Neutrophil (primary cell): ENCODE results near the gene MELK.

ENCODE experiments used
- H3K27ac ChIP-seq: fragments of 200-600 bp; sonication (generic); 2 replicates; pipeline ENCODE4 v1.5.1; 2016; ENCODE audit warnings: mild to moderate bottlenecking, moderate library complexity
- H3K27me3 ChIP-seq: fragments of 200-600 bp; sonication (generic); 2 replicates; pipeline ENCODE4 v1.6.0; 2016; ENCODE audit warnings: mild to moderate bottlenecking
- H3K36me3 ChIP-seq: fragments of 200-600 bp; sonication (generic); 2 replicates; pipeline ENCODE4 v1.5.1; 2017
- H3K4me1 ChIP-seq, 2 experiments: fragments of 200-600 bp in 1 of 2; sonication (generic) in 1 of 2; 1 replicate in 1 of 2; 2 replicates in 1 of 2; pipeline versions ENCODE4 v1.5.1 to v1.6.1; 2013 to 2016; ENCODE audit warnings: low read depth in 1 of 2, low read length in 1 of 2, mild to moderate bottlenecking in 1 of 2, moderate library complexity in 1 of 2; ENCODE audit not compliant: control insufficient read depth in 1 of 2, insufficient read depth in 1 of 2
- H3K4me3 ChIP-seq, 2 experiments: fragments of 200-600 bp in 1 of 2; sonication (generic) in 1 of 2; 1 replicate in 1 of 2; 2 replicates in 1 of 2; pipeline ENCODE4 v1.5.1; 2013 to 2016; ENCODE audit warnings: low read depth in 1 of 2, low read length in 1 of 2, mild to moderate bottlenecking in 1 of 2, moderate library complexity in 1 of 2
- H3K9me3 ChIP-seq: fragments of 200-600 bp; sonication (generic); 2 replicates; pipeline ENCODE4 v1.5.1; 2016
- TF ChIP-seq, protein P1 (sequence below): fragments of 200-600 bp; sonication (generic); IDR thresholded peaks from 2 replicates; pipeline ENCODE4 v1.5.1; 2016; ENCODE audit warnings: antibody characterized with exemption

MELK gene

DNA sequence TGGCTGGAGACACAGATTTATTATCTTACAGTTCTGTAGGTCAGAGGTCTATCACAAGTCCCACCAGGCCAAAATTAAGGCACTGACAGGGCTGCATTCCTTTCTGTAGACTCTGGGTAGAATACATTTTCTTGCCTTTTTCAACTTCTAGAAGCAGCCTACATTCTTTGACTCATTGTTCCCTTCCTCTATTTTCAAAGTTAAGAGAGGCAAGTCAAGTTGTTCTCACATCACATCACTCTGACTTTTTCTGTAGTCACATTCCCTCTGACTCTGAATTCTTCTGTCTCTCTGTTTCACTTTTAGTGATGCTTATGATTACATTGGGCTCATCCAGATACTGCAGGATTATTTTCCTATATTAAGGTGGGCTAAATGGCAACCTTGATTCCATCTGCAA, 119.0 kb downstream of the MELK start:
- peaks cover 6% of the 10 kb centered on the region for H3K27me3 ChIP-seq
- H3K9me3 ChIP-seq, result no peaks in the 10 kb centered on the region
- H3K36me3 ChIP-seq, result no peaks in the 10 kb centered on the region
- TF ChIP-seq, protein P1, sequence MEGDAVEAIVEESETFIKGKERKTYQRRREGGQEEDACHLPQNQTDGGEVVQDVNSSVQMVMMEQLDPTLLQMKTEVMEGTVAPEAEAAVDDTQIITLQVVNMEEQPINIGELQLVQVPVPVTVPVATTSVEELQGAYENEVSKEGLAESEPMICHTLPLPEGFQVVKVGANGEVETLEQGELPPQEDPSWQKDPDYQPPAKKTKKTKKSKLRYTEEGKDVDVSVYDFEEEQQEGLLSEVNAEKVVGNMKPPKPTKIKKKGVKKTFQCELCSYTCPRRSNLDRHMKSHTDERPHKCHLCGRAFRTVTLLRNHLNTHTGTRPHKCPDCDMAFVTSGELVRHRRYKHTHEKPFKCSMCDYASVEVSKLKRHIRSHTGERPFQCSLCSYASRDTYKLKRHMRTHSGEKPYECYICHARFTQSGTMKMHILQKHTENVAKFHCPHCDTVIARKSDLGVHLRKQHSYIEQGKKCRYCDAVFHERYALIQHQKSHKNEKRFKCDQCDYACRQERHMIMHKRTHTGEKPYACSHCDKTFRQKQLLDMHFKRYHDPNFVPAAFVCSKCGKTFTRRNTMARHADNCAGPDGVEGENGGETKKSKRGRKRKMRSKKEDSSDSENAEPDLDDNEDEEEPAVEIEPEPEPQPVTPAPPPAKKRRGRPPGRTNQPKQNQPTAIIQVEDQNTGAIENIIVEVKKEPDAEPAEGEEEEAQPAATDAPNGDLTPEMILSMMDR, result no peak
- H3K4me1 ChIP-seq, result no peaks in the 10 kb centered on the region
- no peak overlapping the region for H3K27ac ChIP-seq
- H3K4me3 ChIP-seq, result no peak overlapping the region

GRCh38 chr9:36698984-36699383, 126.3 kb downstream of the MELK start:
- no peaks in the 10 kb centered on the region for H3K36me3 ChIP-seq
- TF ChIP-seq, protein P1, result no peak

GRCh38 chr9:36704148-36704547, 131.5 kb downstream of the MELK start:
- H3K36me3 ChIP-seq, result no peaks in the 10 kb centered on the region
- H3K4me1 ChIP-seq, result no peaks in the 10 kb centered on the region
- H3K27ac ChIP-seq, result no peak overlapping the region
- TF ChIP-seq, protein P1, result no peak
- H3K4me3 ChIP-seq, result no peak overlapping the region
- no peaks in the 10 kb centered on the region for H3K9me3 ChIP-seq
- H3K27me3 ChIP-seq, result peaks cover 8% of the 10 kb centered on the region

More at GRCh38 chr9:36698984-36699383, 126.3 kb downstream of the MELK start:
- Histone ChIP-seq H3K27ac (no peak overlapping the region), H3K27me3 (peaks cover 8% of the 10 kb centered on the region), H3K9me3 (no peaks in the 10 kb centered on the region), H3K4me1 (no peaks in the 10 kb centered on the region), H3K4me3 (no peak overlapping the region)

DNA sequence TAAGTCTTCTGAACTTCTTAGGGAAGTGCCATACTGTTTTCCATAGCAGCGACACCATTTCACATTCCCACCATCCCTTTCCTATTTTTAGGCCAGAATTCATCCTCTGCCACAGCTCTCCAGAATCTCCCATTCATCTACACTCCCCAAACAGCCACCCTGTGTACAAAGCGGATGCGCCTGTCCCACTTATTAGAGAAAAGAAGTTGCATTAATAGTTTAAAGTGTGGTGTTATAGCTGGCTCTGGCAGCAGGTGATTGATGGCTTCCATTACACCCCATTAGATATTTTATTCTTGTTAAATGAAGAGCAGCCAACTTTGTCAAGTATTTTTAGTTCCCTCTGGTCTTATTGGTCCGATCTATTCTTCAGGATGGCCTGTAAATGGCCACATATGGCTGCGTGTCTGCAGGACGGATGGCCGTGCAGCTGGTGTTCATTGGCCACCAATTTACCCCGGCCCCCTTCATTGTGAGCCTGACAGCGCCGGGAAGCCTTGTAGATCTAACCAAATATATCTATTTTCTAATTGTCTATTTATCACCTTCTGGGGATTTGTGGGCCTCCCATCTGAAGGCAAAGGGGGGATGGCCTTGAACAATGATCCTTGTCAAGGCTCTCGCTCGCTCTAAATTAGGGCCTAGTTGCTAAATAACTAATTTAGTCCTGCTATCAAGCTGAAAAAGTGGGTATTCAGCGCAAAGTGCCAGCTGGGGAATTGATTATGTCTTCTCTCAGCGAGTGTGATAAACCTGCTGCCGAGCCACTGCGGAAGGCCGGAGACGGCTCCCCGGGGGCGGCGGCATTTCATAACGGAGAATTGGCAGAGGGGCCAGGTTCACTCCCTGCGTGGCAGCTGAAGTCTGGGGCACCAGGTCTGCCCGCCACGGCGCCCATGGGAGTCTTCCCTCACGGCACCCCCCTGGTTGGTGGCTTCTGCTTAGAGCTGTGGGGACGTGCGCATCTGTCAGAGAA, 141.1 kb downstream of the MELK start:
- Histone ChIP-seq H3K4me3 (no peak overlapping the region), H3K9me3 (no peaks in the 10 kb centered on the region), H3K4me1 (no peaks in the 10 kb centered on the region), H3K27me3 (no peaks in the 10 kb centered on the region), H3K27ac (no peak overlapping the region), H3K36me3 (no peaks in the 10 kb centered on the region)
- TF ChIP-seq, protein P1, result no peak

DNA sequence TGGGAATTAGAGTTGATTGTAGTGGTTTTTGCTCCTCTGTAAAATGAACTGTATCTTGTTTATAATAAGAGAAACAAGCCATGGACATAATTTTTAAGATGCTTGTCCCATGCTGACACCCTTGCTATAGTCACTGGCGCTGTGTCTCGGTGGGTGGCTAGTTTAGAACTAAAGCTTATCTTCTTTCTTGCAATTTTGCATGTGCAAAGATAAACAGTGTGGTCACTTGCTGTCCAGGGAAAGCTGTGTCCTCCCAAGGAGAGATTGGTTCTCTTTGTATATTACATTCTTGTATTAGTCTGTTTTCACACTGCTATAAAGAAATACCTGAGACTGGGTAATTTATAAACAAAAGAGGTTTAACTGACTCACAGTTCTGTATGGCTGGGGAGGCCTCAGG, 143.8 kb downstream of the MELK start:
- no peaks in the 10 kb centered on the region for H3K27me3 ChIP-seq
- H3K9me3 ChIP-seq, result no peaks in the 10 kb centered on the region
- H3K27ac ChIP-seq, result no peak overlapping the region
- H3K36me3 ChIP-seq, result no peaks in the 10 kb centered on the region
- H3K4me1 ChIP-seq, result no peaks in the 10 kb centered on the region
- no peak overlapping the region for H3K4me3 ChIP-seq
- TF ChIP-seq, protein P1, result no peak
